Epithelial cell of prostate (primary cell): ENCODE measurements around the gene CCDC85C.

Source experiments
- DNase-seq: peaks from one replicate; pipeline ENCODE4 v3.0.0-alpha.2; 2011; ENCODE audit warnings: low read depth, low spot score
- H3K27ac ChIP-seq: fragments of 450-650 bp; 2 replicates; pipeline ENCODE4 v1.5.1; 2017; ENCODE audit warnings: mild to moderate bottlenecking

Gene CCDC85C

DNA sequence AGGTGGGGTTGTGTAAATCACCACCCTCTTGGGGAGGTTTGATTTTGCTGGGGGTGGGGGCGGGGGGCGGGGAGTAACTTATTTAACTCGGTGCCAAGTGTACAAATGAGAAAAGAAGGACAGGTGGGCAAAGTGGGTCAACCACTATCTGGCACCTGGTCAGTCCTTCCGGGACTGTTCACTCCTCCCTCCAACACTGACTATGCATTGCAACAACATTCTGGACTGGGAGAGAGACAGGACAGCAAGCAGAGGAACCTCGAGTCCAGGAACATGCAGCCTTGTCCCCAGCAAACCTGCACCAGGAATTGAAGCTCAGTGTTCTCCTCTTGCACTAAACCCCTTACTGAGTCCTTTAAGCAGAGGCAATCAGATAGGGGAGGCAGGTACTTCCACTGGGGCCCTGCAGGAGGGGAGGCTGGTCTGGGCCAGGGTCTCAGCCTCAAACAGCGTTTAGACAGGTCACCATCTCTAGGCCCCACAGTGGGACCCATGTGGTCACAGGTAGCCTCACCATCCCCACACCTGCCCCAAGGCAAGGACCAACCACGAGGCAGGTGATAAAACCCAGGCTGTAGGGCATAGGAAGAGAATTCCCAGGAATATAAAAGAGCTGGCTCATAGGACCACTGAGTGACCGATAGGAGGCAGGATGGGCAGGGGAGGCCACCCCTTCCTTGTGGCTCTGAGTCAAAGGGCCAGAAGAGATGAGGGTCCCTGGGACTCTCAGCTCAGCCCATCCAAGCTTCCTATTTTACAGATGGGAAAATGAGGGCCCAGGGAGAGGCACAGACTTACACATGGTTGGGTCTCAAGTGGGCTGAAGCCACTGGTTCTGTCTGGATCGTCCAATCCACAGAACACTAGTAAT lies 9.8 kb downstream of the CCDC85C start:
- no peak overlapping the region for H3K27ac ChIP-seq
- no peak for DNase-seq

- no peak for DNase-seq
- no peak overlapping the region for H3K27ac ChIP-seq
Observed at GRCh38 chr14:99592933-99593753, 10.9 kb downstream of the CCDC85C start.

GRCh38 chr14:99592394-99592793 lies 11.6 kb downstream of the CCDC85C start:
- no peak overlapping the region for H3K27ac ChIP-seq

GRCh38 chr14:99590746-99591555 lies 13.1 kb downstream of the CCDC85C start:
- DNase-seq: no peak
- no peak overlapping the region for H3K27ac ChIP-seq

More at GRCh38 chr14:99592394-99592793, 11.6 kb downstream of the CCDC85C start:
- DNase-seq: no peak

- H3K27ac ChIP-seq: no peak overlapping the region
- no peak for DNase-seq
Observed at GRCh38 chr14:99589651-99590530, 14.1 kb downstream of the CCDC85C start.

DNA sequence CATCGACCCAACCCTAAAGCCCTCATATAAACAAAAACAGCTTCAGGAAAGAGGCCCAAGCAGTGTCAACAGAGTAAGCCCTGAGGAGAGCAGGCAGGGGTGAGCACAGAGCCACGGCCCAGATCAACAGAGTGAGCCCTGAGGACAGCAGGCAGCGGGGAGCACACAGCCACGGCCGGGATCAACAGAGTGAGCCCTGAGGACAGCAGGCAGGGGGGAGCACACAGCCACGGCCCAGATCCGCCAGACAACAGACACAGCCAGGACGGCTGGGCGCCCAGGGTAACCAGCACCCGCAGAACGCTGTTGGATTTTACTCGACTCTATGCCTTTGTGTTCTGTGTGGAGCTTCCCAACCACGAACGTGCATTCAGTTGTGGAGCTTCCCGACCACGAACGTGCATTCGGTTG lies 15.0 kb downstream of the CCDC85C start:
- DNase-seq: no peak
- H3K27ac ChIP-seq: no peak overlapping the region

- DNase-seq: no peak
- no peak overlapping the region for H3K27ac ChIP-seq
Observed at GRCh38 chr14:99587460-99588278, 16.3 kb downstream of the CCDC85C start.

DNA sequence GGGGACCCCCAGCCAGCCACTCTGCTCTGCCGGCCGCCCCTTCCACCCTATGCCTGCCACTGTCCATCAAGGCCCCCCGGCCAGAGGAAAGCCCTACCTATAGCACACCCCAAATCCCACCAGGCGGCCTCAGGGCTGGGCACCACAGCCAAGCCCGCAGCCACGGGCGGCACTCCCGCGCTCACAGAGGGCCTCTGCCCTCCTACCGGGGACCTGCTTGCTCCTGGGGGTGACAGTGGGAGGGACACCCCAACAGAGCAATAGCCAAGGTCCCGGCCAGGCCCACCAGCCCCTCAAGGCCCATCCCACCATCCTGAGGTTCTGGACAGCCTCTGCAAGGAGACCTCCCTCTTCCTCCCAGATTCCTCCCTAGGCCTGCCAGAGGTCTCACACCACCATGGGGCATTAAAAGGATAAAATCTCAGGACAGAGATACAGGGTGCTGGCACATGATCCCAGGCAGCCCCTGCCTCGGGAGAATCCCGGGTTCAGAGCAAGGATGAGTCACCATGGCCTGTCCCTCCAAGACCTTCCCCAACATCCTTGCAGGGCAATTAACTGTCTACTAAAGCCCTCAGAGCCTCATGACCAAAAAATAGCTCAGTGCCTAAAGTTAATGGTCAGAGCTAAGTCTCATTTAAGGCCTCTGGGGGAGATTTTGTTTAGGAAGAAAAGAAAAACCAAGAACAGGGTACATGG lies 17.1 kb downstream of the CCDC85C start:
- no peak overlapping the region for H3K27ac ChIP-seq
- DNase-seq: no peak

DNA sequence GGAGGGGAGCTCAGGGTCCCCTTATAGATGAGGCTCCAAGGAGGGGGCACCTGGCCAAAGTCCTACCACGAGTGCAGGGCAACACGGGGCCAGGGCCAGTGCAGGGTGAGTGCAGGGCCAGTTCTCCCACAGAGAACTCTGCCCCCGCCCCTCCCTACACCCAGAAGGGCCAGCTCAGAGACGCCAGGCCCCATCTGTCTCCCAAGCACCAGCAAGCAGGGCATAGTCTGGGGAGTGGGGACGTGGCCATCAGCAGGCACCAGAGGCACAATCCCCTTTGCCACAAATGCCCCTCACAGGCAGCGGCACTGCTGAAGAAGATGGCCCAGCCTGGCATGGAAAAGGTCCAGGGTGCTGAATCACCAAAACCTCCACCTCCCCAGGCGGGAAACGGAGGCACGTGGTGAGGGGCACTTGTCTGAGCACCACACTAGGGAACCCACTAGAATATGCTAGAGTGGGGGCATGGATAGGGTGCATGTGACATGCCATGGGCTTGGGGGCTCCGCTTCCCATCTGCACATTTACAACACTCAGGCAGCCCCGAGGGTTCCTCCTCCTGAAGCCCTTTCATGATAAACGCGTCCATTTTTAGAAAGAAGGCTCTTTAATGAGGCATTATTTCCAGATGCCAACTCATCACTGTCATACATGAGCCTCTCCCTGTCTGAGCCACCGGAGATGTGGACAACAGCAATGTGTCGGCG lies 17.8 kb downstream of the CCDC85C start:
- no peak overlapping the region for H3K27ac ChIP-seq
- no peak for DNase-seq

DNA sequence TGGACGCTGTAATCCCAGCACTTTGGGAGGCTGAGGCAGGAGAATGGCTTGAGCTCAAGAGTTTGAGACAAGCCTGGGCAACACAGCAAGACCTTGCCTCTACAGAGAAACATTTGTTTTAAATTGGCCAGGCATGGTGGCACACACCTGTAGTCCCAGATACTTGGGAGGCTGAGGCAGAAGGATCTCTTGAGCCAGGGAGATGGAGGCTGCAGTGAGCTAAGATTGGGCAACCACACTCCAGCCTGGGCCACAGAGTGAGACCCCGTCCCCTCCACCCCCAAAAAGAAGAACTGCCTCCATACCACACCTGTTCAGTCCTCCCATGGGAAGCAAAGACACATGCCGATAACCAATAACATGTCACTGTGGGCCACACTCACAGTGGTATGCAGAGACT lies 19.2 kb downstream of the CCDC85C start:
- H3K27ac ChIP-seq: no peak overlapping the region
- no peak for DNase-seq

DNA sequence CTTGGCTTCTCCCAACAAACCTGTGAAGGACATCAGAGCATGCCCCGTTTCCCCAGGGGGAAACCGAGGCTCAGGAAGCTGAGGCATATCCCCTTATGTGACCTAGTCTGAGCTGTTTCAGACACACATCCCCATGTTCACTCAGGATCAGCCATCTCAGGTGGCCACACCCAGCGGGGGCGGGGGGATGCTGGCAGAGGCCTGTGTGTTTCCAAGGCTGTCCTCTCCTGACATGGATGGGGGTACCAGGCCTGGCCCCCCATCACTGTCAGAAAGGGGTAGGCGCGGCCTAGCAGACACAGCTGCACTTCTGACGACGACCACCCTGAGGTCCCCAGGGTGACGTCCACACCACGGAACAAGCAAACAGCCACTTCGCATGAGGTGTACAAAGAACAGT lies 22.1 kb downstream of the CCDC85C start:
- no peak for DNase-seq
- no peak overlapping the region for H3K27ac ChIP-seq

- DNase-seq: no peak
- H3K27ac ChIP-seq: peak overlapping the region; percentile 100
Observed at GRCh38 chr14:99581374-99581773, 22.6 kb downstream of the CCDC85C start.

DNA sequence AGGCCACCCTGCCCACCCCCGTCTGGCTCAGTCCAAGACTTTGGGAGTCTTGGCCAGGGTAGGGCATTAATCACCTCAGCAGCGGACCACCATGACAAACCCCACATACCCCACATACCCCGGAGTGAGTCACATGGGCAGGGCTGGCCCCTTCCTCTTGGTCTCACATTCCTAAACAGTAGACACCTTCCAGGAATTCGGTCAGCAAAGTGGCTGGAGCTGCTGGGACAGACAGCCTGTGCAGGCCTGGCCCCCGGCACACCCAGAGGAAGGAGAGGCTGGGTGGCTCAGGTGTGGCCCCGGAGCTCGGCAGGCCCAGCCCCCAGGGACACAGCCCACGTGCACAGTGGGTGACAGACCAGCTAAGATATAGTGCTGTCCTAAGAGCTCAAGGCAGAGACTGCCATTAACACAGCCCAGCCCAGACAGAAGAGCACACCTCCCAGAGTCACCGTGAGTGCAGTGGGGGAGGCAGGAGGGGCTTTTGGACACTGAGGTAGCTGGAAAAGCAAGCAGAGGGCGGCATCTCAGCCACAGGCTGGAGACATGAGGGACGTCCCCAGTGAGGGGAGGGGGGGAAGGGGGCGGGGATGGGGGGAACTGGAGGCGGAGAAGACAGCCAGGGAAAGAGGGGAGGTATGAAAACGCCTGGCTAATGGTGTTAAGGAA lies 24.0 kb downstream of the CCDC85C start:
- no peak for DNase-seq
- H3K27ac ChIP-seq: peak overlapping the region; percentile 100

- peak overlapping the region; percentile 100 for H3K27ac ChIP-seq
- DNase-seq: no peak
Observed at GRCh38 chr14:99579120-99579836, 24.7 kb downstream of the CCDC85C start.

DNA sequence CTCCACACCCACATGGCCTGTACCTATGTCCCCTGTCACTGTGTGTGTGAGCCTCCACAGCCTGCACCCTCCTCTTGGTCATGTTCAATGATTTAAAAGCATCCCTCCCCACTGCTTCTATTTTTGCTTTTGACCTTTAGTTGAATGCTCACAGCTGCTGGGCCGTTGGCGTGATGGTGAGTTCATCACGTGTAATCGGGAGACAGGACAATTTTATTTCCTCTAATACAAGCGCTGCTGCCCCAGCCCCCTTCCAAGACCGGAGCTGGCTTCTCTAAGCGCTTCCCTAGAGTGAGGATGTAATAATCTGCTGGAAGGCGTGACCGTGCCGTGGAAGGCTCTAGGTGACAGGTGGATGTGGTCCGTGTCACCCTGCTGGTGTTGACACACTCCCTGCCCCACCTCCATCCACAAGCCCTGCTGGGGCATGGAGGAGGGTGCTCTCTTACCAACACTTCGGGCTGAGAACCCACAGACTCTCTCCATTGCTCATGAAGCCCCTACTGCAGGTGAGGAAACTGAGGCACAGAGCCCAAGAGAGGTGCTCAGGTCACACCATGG lies 25.4 kb downstream of the CCDC85C start:
- no peak for DNase-seq

More for the DNA sequence above, 25.4 kb downstream of the CCDC85C start:
- H3K27ac ChIP-seq: peak overlapping the region; percentile 100
